Measurements from ENCODE around the gene MYO1C.

- TF ChIP-seq CTCF (IDR thresholded peaks at IDR 0.05; ENCODE audit: insufficient read depth, low read length) (peak; percentile 41), POLR2AphosphoS5 (IDR thresholded peaks at IDR 0.05; ENCODE audit: low read depth) (no peak), REST (IDR thresholded peaks at IDR 0.05; ENCODE audit: insufficient replicate concordance, low read depth) (no peak), GABPA (IDR thresholded peaks at IDR 0.05; ENCODE audit: low read depth) (no peak)
Observed at GRCh38 chr17:1532836-1533602, 40.5 kb upstream of the MYO1C start.
